Activated naive CD8-positive, alpha-beta T cell (primary cell): ENCODE results near the gene C1orf116.

Experiments
- H3K27ac Mint-ChIP-seq: one replicate; pipeline ENCODE4 v1.8.0; 2021; ENCODE audit warnings: mixed read lengths
- H3K27me3 Mint-ChIP-seq: one replicate; pipeline ENCODE4 v1.8.0; 2021; ENCODE audit warnings: mixed read lengths
- H3K36me3 Mint-ChIP-seq: one replicate; pipeline ENCODE4 v1.8.0; 2021; ENCODE audit warnings: mixed read lengths
- H3K4me1 Mint-ChIP-seq: one replicate; pipeline ENCODE4 v1.8.0; 2021; ENCODE audit warnings: low read depth, mixed read lengths
- H3K4me3 Mint-ChIP-seq: one replicate; pipeline ENCODE4 v1.8.0; 2021; ENCODE audit warnings: mild to moderate bottlenecking, mixed read lengths
- H3K9me3 Mint-ChIP-seq: one replicate; pipeline ENCODE4 v1.8.0; 2021; ENCODE audit warnings: low read depth, mixed read lengths

C1orf116 gene

GRCh38 chr1:207009182-207009850 lies 23.2 kb downstream of the C1orf116 start:
- Mint-ChIP-seq H3K36me3 (no peaks in the 10 kb centered on the region), H3K27ac (no peak overlapping the region), H3K4me1 (no peaks in the 10 kb centered on the region), H3K27me3 (peaks cover 15% of the 10 kb centered on the region), H3K4me3 (no peak overlapping the region), H3K9me3 (no peaks in the 10 kb centered on the region)

DNA sequence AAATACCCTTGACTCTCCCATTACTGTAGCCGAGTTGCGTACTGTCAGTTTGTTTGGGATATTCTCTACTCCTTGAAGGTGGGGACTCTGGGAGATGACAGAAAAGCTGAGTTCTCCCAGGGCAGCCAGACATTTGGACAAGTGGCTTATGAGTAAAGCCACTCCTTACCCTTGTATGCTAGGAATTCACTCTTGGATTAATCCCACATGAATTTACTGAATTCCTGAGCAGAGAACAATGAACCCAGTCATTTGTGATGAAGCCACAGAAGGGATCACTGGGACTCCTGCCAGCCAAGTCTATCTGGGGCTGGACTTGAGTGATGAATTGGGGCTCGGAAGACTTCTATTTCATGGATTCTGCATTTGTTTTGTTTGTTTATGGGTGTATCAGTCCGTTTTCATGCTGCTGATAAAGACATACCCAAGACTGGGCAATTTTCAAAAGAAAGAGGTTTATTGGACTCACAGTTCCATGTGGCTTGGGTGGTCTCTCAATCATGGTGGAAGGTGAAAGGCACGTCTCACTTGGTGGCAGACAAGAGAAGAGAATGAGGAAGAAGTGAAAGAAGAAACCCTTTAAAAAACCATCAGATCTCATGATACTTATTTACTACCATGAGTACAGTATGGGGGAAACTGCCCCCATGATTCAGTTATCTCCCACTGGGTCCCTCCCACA lies 25.1 kb downstream of the C1orf116 start:
- H3K27ac Mint-ChIP-seq, result no peak overlapping the region
- peaks cover 13% of the 10 kb centered on the region for H3K27me3 Mint-ChIP-seq
- H3K4me3 Mint-ChIP-seq, result no peak overlapping the region
- H3K9me3 Mint-ChIP-seq, result no peaks in the 10 kb centered on the region
- no peaks in the 10 kb centered on the region for H3K36me3 Mint-ChIP-seq
- H3K4me1 Mint-ChIP-seq, result no peaks in the 10 kb centered on the region

- H3K36me3 Mint-ChIP-seq, result no peaks in the 10 kb centered on the region
- no peaks in the 10 kb centered on the region for H3K4me1 Mint-ChIP-seq
Measured at GRCh38 chr1:207006914-207007313, 25.6 kb downstream of the C1orf116 start.

GRCh38 chr1:207006083-207006482 lies 26.5 kb downstream of the C1orf116 start:
- Mint-ChIP-seq H3K27me3 (peaks cover 7% of the 10 kb centered on the region), H3K4me3 (no peak overlapping the region), H3K9me3 (no peaks in the 10 kb centered on the region), H3K27ac (no peak overlapping the region), H3K36me3 (no peaks in the 10 kb centered on the region), H3K4me1 (no peaks in the 10 kb centered on the region)

More at GRCh38 chr1:207006914-207007313, 25.6 kb downstream of the C1orf116 start:
- no peak overlapping the region for H3K4me3 Mint-ChIP-seq
- H3K27ac Mint-ChIP-seq, result no peak overlapping the region
- H3K27me3 Mint-ChIP-seq, result peaks cover 8% of the 10 kb centered on the region
- H3K9me3 Mint-ChIP-seq, result no peaks in the 10 kb centered on the region

DNA sequence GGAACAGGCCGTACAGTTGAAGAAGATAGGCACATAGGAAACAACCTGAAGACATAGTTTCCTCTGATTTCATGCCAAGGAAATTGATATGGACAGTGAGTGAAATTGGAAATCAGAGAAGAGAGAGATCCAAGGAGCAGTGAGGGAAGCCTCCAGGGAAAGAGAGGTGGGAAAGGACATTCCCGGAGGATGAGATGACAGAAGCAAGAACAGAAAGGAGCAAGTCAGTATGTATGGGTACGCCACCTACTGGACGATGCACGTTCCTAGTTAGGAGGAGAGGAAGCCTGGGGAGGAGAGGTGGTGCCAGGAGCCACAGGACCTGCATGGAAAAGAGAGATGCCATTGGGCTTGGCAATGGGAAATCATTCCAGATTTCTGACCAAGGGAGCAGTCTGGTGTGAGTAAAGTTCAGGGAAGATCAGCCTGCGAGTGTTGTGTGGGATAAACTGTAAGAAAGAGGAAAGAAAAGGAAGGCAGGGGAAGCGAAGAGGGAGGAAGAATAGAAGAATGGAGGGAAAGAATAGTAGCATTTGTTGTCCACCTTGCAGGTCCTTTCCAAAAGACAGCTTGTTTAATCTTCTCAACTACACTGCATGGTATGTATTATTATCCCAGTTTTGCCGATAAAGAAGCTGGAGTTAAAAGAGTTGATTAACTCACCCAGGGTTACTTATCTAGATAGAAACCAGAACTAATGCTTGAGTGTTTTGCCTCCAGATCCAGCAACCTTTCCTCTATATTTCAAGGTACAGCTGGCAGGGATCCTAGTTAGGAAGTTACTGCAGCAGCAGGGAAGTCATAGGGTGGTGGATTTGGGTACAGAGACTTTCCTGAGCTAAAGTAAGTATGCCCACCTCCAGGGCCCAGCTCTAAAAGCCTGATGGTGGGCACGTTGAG lies 27.4 kb downstream of the C1orf116 start:
- Mint-ChIP-seq H3K27me3 (peaks cover 6% of the 10 kb centered on the region), H3K36me3 (no peaks in the 10 kb centered on the region), H3K9me3 (no peaks in the 10 kb centered on the region), H3K4me3 (no peak overlapping the region), H3K27ac (no peak overlapping the region), H3K4me1 (no peaks in the 10 kb centered on the region)

GRCh38 chr1:207003210-207003609 lies 29.3 kb downstream of the C1orf116 start:
- Mint-ChIP-seq H3K9me3 (no peaks in the 10 kb centered on the region), H3K27me3 (peaks cover 3% of the 10 kb centered on the region), H3K4me3 (no peak overlapping the region), H3K36me3 (no peaks in the 10 kb centered on the region), H3K27ac (no peak overlapping the region), H3K4me1 (no peaks in the 10 kb centered on the region)

GRCh38 chr1:207002724-207003146 lies 29.8 kb downstream of the C1orf116 start:
- peaks cover 3% of the 10 kb centered on the region for H3K27me3 Mint-ChIP-seq
- H3K27ac Mint-ChIP-seq, result no peak overlapping the region
- no peaks in the 10 kb centered on the region for H3K4me1 Mint-ChIP-seq
- H3K4me3 Mint-ChIP-seq, result no peak overlapping the region
- no peaks in the 10 kb centered on the region for H3K36me3 Mint-ChIP-seq
- H3K9me3 Mint-ChIP-seq, result no peaks in the 10 kb centered on the region

DNA sequence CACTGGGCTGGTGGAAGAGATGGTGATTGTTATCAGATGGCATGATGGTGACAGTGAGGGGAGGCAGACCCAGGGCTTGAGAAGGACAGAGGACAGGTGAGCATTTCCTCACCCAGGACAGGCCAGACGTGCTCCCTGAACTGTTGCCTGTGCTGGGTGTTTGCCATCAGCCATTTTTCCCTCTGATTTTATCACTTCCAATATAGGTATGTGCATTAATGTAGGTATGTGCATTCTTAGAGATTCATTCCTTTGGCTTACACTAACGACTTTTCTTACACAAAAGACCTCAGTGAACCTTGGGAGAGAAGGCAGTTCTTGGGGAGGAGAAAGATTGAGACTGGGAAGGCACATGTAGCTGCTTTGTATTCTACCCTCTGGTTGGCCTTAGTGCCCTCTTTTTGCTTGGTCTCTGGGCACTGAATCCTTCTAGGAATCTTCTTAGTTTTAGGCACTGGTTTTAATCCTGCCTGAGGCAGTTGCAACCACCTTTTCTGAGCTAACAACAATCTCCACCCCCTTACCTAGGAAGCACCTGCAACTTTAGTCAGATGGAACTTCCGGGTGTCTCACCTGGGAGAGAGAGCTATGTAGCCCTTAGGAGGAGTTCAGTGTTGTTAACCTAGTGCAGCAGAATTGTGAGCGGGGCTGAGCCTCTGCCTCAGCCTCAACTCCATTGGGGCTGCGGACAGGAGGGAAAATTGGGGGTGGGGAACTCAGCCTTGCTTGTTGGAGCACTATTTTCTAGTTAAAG lies 30.9 kb downstream of the C1orf116 start:
- Mint-ChIP-seq H3K27ac (no peak overlapping the region), H3K27me3 (peaks cover 3% of the 10 kb centered on the region), H3K4me3 (no peak overlapping the region), H3K4me1 (no peaks in the 10 kb centered on the region), H3K9me3 (no peaks in the 10 kb centered on the region), H3K36me3 (no peaks in the 10 kb centered on the region)

GRCh38 chr1:207000651-207001291 lies 31.8 kb downstream of the C1orf116 start:
- H3K27ac Mint-ChIP-seq, result no peak overlapping the region
- H3K27me3 Mint-ChIP-seq, result peaks cover 2% of the 10 kb centered on the region
- H3K36me3 Mint-ChIP-seq, result no peaks in the 10 kb centered on the region
- H3K4me3 Mint-ChIP-seq, result no peak overlapping the region
- H3K9me3 Mint-ChIP-seq, result no peaks in the 10 kb centered on the region
- no peaks in the 10 kb centered on the region for H3K4me1 Mint-ChIP-seq

DNA sequence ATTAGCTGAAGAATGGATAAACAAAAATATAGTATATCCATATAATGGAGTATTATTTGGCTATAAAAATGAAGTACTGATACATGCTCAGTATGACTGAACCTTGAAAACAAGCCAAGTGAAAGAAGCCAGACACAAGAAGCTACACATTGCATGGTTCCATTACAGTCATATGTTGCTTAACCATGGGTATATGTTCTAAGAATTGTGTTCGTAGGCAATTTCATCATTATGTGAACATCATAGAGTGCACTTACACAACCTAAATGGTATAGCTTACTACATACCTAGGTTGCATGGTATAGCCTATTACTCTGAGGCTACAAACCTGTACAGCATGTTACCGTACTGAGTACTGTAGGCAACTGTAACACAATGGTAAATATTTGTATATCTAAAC lies 33.7 kb downstream of the C1orf116 start:
- peaks cover 3% of the 10 kb centered on the region for H3K27me3 Mint-ChIP-seq
- no peak overlapping the region for H3K27ac Mint-ChIP-seq
- H3K4me1 Mint-ChIP-seq, result no peaks in the 10 kb centered on the region
- H3K4me3 Mint-ChIP-seq, result no peak overlapping the region
- H3K36me3 Mint-ChIP-seq, result no peaks in the 10 kb centered on the region
- no peaks in the 10 kb centered on the region for H3K9me3 Mint-ChIP-seq

DNA sequence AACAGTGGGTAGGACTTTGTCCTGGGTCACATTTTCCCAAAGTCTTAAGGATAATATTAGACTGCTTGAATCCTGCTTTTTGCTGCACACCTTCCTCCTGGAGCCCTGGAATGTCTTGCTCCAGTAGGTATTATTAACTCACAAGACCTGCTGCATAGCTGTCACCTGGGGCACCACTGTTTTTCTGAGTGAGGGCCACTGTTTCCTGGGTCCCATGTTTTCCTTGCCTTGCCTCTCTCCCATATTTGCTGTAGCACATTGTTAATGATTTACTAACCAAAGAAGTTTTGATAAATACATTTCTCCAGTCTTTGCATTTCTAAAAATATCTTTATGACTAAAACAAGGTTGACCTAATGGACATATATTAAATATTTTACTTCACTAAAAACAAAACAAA lies 39.8 kb downstream of the C1orf116 start:
- H3K36me3 Mint-ChIP-seq, result no peaks in the 10 kb centered on the region
- H3K9me3 Mint-ChIP-seq, result no peaks in the 10 kb centered on the region
- H3K4me1 Mint-ChIP-seq, result no peaks in the 10 kb centered on the region
- no peak overlapping the region for H3K4me3 Mint-ChIP-seq
- H3K27me3 Mint-ChIP-seq, result peaks cover 8% of the 10 kb centered on the region
- H3K27ac Mint-ChIP-seq, result no peak overlapping the region

DNA sequence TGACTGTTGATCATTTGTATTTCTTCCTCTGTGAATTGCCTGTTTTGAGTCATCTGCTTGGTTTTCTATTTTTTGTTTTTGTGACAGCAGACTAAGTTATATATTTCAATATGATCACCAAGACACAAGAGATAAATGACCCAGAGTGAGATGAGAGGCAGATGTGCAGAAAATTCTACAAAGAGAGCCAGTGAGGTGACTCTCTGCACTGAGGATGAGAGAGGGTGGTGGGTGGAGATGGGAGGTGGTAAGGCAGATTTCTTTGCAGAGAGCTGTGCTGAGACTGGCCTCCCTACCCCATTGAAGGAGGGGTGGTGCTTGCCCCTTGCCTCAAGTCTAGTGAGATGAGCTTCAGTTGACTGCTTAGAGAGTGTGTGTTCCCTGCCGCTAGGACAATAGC lies 44.7 kb downstream of the C1orf116 start:
- no peaks in the 10 kb centered on the region for H3K9me3 Mint-ChIP-seq
- no peak overlapping the region for H3K27ac Mint-ChIP-seq
- no peaks in the 10 kb centered on the region for H3K36me3 Mint-ChIP-seq
- no peak overlapping the region for H3K4me3 Mint-ChIP-seq
- H3K4me1 Mint-ChIP-seq, result no peaks in the 10 kb centered on the region
- H3K27me3 Mint-ChIP-seq, result peaks cover 6% of the 10 kb centered on the region

GRCh38 chr1:206986885-206987284 lies 45.7 kb downstream of the C1orf116 start:
- Mint-ChIP-seq H3K9me3 (no peaks in the 10 kb centered on the region), H3K4me3 (no peak overlapping the region), H3K27me3 (peaks cover 5% of the 10 kb centered on the region), H3K27ac (no peak overlapping the region), H3K36me3 (no peaks in the 10 kb centered on the region), H3K4me1 (no peaks in the 10 kb centered on the region)

DNA sequence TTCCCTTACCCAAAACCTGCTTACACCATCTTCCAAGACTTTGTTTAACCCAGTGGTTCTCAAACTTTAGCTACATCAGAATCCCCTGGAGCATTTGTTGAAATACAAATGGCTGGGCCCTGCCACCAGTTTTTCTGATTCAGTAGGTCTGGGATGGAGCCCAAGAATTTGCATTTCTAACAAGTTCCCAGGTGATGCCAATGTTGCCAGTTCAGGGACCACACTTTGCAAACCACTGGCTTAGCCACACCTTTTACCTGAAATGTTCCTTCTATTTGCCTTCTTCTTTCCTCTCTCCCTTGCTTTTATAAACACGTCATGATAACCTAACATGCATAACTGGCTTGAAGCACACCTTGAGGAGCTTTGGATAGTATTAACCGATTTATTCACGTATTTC lies 46.2 kb downstream of the C1orf116 start:
- H3K36me3 Mint-ChIP-seq, result no peaks in the 10 kb centered on the region
- H3K27ac Mint-ChIP-seq, result no peak overlapping the region
- peaks cover 3% of the 10 kb centered on the region for H3K27me3 Mint-ChIP-seq
- H3K4me1 Mint-ChIP-seq, result no peaks in the 10 kb centered on the region
- no peak overlapping the region for H3K4me3 Mint-ChIP-seq
- no peaks in the 10 kb centered on the region for H3K9me3 Mint-ChIP-seq
